Epithelial cell of proximal tubule (primary cell): ENCODE results near the gene ASB6. TPM values are rescaled to one million over a fixed set of nuclear protein-coding genes. Genes with fewer than 3 reads are reported as not detected.

Source experiments
- DNase-seq: peaks from one replicate; pipeline ENCODE4 v3.0.0-alpha.2; 2011; ENCODE audit warnings: low read depth
- H3K4me3 ChIP-seq: 2 replicates; pipeline ENCODE4 v1.5.1; 2011; ENCODE audit warnings: low read depth, mild to moderate bottlenecking, low read length
- total RNA-seq: library from RNA; depleted of rRNA; stranded (reverse); fragments of >200 nt; gene quantifications from 2 replicates; pipeline ENCODE4 v1.2.3, GENCODE V29; 2015
- TF ChIP-seq, protein P1 (sequence below): conservative IDR thresholded peaks from 2 replicates; pipeline ENCODE4 v1.5.1; 2012; ENCODE audit warnings: low read depth, mild to moderate bottlenecking, low read length

ASB6 gene
- total RNA-seq, result 22.3 and 29.2 TPM in 2 replicates

GRCh38 chr9:129641750-129642585, at the start of gene ASB6:
Gene ASB6, minus strand, starts transcription at chr9:129642151. Its CDS starts 152 bp downstream, at chr9:129641999.
- TF ChIP-seq, protein P1, sequence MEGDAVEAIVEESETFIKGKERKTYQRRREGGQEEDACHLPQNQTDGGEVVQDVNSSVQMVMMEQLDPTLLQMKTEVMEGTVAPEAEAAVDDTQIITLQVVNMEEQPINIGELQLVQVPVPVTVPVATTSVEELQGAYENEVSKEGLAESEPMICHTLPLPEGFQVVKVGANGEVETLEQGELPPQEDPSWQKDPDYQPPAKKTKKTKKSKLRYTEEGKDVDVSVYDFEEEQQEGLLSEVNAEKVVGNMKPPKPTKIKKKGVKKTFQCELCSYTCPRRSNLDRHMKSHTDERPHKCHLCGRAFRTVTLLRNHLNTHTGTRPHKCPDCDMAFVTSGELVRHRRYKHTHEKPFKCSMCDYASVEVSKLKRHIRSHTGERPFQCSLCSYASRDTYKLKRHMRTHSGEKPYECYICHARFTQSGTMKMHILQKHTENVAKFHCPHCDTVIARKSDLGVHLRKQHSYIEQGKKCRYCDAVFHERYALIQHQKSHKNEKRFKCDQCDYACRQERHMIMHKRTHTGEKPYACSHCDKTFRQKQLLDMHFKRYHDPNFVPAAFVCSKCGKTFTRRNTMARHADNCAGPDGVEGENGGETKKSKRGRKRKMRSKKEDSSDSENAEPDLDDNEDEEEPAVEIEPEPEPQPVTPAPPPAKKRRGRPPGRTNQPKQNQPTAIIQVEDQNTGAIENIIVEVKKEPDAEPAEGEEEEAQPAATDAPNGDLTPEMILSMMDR, result peak; percentile 78
- peak within 1 kb of the TSS; percentile 98 for H3K4me3 ChIP-seq
- no peak for DNase-seq

- no peak for DNase-seq
- TF ChIP-seq, protein P1, result no peak
- H3K4me3 ChIP-seq, result no peak overlapping the region
These were observed 46.5 kb upstream of the ASB6 start for GRCh38 chr9:129688285-129689043.

DNA sequence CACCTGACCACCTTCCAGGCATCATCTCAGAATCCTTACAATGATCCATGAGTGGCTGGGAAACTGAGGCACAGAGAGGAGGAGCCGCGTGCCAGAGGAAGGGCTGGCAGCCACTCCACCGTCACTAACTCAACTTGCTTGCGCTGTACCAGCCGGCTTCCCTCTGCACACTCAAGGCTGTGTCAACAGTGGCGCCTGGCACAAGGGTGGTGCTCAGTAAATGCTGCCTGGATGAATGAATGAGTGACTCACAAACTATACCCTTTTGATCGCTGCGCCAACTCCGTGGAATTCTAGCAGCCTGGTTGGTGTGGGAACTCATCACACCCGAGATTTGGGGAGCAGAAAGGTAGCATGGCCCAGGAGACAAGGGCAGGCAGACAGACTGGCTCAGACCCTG, 45.4 kb upstream of the ASB6 start:
- TF ChIP-seq, protein P1, result no peak
- no peak for DNase-seq

DNA sequence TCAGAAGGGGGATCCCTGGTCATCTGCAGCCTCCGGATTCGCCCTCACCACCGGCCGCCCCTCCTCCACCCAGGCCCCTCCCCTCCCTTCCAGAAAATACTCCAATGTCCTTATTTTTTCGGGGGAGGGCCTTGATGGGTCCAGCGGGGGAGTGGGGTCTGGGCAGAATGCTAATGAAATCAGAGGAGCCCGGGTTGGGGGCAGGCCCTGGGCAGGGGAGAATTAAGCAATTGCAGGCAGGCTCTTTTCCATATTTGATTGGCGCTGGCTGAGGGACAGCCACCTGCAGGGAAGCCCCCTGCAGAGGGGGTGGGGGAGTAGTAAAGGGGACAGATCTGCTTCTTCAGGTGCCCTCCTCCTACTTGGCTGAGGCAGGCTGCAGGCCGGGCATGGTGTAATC, 44.8 kb upstream of the ASB6 start:
- no peak for DNase-seq
- H3K4me3 ChIP-seq, result no peak overlapping the region
- TF ChIP-seq, protein P1, result no peak

More for the DNA sequence above, 45.4 kb upstream of the ASB6 start:
- H3K4me3 ChIP-seq, result no peak overlapping the region

DNA sequence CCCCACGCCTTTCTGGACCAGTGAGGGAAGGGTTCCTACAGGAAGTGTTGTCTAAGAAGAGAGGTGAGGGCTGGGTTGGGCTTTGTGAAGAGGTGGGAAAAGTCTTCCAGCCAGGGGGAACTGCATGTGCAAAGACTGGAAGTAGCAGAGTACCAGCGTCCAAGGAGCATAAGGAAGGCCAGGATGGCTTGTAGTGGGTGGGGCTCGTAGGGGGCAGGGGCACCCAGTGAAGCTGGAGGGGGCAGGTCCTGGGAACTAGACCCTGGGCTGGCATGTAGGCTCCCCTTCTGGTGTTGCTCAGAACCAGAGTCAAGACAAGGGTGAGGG, 43.9 kb upstream of the ASB6 start:
- TF ChIP-seq, protein P1, result no peak
- no peak overlapping the region for H3K4me3 ChIP-seq
- no peak for DNase-seq

DNA sequence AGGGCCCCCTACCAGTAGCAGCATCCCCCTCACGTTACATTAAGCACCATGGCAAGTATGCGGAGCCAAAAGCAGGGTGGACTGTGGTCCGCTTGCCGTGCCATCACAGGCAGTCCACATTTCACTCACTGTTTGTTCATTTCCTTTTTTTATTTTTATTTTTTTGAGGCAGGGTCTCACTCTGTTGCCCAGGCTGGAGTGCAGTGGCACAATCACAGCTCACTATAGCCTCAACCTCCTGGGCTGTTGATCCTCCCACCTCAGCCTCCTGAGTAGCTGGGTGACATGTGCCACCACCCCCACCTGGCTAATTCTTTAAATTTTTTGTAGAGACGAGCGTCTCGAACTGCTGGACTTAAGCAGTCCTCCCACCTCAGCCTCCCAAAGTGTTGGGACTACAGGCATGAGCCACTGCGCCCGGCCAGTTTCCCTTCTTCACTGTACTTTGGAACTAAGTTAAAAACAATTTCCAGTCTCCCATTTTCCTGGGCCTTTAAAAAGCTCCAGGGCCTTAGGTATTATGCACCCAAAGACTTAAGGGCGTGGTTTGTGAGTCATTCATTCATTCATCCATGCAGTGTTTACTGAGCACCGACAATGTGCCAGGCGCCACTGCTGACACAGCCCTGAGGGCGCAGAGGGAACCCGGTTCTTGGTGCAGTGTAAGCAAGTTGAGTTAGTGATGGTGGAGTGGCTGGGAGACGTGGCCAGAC, 43.4 kb upstream of the ASB6 start:
- DNase-seq, result peak; percentile 44
- H3K4me3 ChIP-seq, result no peak overlapping the region
- TF ChIP-seq, protein P1, result no peak
